Testis (tissue), 2 donors: ENCODE data around the gene KLHDC7B.

Experiments
- POLR2A ChIP-seq: fragments of 450-650 bp; IDR thresholded peaks from one replicate; pipeline ENCODE4 v1.6.1; 2017; ENCODE audit warnings: antibody characterized with exemption, mild to moderate bottlenecking, moderate library complexity
- TF ChIP-seq, protein P1 (sequence below), 3 experiments: fragments of 450-650 bp in 2 of 3; fragments of 200-600 bp in 1 of 3; sonication (generic) in 1 of 3; IDR thresholded peaks; one replicate each; pipeline ENCODE4 v1.5.1; 2016 to 2019; ENCODE audit warnings: antibody characterized with exemption in 3 of 3, mild to moderate bottlenecking in 2 of 3, moderate library complexity in 1 of 3

GRCh38 chr22:50524676-50525103 is 21.0 kb upstream of the KLHDC7B start:
- no peak for TF ChIP-seq POLR2A
- TF ChIP-seq, protein P1, sequence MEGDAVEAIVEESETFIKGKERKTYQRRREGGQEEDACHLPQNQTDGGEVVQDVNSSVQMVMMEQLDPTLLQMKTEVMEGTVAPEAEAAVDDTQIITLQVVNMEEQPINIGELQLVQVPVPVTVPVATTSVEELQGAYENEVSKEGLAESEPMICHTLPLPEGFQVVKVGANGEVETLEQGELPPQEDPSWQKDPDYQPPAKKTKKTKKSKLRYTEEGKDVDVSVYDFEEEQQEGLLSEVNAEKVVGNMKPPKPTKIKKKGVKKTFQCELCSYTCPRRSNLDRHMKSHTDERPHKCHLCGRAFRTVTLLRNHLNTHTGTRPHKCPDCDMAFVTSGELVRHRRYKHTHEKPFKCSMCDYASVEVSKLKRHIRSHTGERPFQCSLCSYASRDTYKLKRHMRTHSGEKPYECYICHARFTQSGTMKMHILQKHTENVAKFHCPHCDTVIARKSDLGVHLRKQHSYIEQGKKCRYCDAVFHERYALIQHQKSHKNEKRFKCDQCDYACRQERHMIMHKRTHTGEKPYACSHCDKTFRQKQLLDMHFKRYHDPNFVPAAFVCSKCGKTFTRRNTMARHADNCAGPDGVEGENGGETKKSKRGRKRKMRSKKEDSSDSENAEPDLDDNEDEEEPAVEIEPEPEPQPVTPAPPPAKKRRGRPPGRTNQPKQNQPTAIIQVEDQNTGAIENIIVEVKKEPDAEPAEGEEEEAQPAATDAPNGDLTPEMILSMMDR (IDR thresholded peaks at IDR 0.05) = no peak
